ENCODE results near the gene TAF5L. TPM values are rescaled to one million over a fixed set of nuclear protein-coding genes. Genes with fewer than 3 reads are reported as not detected.

Gene TAF5L
- total and polyA plus RNA-seq, 2 experiments from 2014 or later = 5.6 to 17.6 TPM

DNA sequence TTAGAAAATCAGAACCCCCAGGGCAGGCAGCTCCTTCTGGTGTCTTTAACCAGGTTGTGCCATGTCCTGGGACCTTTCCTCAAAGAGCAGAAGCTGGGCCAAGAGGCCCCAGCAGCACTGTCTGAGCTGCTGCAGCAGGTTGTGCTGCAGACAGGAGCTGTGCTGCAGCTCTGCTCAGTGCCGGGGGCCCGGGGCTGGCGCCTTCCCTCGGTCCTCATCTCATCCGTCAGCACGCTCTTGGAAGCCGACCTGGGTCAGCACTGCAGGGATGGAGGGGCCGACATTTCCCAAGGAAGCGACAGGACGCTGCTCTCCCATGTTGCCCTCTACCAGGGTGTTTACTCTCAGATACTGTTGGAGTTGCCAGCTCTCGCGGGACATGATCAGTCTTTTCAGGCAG, 11.8 kb upstream of the TAF5L start:
- Histone ChIP-seq H3K27ac (ENCODE audit: low read depth) (no peak overlapping the region), H3K4me2 (no peak overlapping the region), H2AFZ (no peak overlapping the region), H3K27me3 (ENCODE audit: insufficient read depth) (no peaks in the 10 kb centered on the region), H3K4me3 (no peak overlapping the region), H3K4me1 (ENCODE audit: insufficient read depth) (no peaks in the 10 kb centered on the region), H3K79me2 (replicated peaks; ENCODE audit: insufficient read depth) (peaks cover 87% of the 10 kb centered on the region), H3F3A (replicated peaks; ENCODE audit: low read depth) (no peaks in the 10 kb centered on the region), H4K20me1 (replicated peaks; ENCODE audit: insufficient read depth) (peaks cover 22% of the 10 kb centered on the region), H3K36me3 (ENCODE audit: insufficient read depth) (peaks cover 24% of the 10 kb centered on the region), H3K9me2 (ENCODE audit: insufficient read depth) (no peaks in the 10 kb centered on the region)
- Mint-ChIP-seq H3K9me3 (no peaks in the 10 kb centered on the region), H3K27ac (no peak overlapping the region), H3K36me3 (ENCODE audit: low read depth) (peaks cover 70% of the 10 kb centered on the region), H3K4me1 (no peaks in the 10 kb centered on the region), H3K27me3 (ENCODE audit: insufficient read depth, low read depth, poor library complexity) (peaks cover 1% of the 10 kb centered on the region), H3K4me3 (no peak overlapping the region)
- no peak for ATAC-seq
- TF ChIP-seq JUNB (IDR thresholded peaks at IDR 0.05; ENCODE audit: unreplicated experiment) (no peak), CREB1 (CRISPR knock-in tag; IDR thresholded peaks at IDR 0.05; ENCODE audit: low read depth) (no peak), STAT1 (IDR thresholded peaks at IDR 0.05; ENCODE audit: unreplicated experiment) (no peak), ZNF114 (CRISPR knock-in tag; IDR thresholded peaks at IDR 0.05) (no peak), POLR2AphosphoS5 (IDR thresholded peaks at IDR 0.05; ENCODE audit: low read depth) (no peak), NANOG (IDR thresholded peaks at IDR 0.05; ENCODE audit: borderline replicate concordance) (no peak), EZH2 (IDR thresholded peaks at IDR 0.05; ENCODE audit: low read depth, unreplicated experiment) (no peak), EZH2phosphoT487 (IDR thresholded peaks at IDR 0.05; ENCODE audit: unreplicated experiment) (no peak), ZNF331 (CRISPR knock-in tag; IDR thresholded peaks at IDR 0.05; ENCODE audit: low read depth) (no peak)
- TF ChIP-seq, protein P1, sequence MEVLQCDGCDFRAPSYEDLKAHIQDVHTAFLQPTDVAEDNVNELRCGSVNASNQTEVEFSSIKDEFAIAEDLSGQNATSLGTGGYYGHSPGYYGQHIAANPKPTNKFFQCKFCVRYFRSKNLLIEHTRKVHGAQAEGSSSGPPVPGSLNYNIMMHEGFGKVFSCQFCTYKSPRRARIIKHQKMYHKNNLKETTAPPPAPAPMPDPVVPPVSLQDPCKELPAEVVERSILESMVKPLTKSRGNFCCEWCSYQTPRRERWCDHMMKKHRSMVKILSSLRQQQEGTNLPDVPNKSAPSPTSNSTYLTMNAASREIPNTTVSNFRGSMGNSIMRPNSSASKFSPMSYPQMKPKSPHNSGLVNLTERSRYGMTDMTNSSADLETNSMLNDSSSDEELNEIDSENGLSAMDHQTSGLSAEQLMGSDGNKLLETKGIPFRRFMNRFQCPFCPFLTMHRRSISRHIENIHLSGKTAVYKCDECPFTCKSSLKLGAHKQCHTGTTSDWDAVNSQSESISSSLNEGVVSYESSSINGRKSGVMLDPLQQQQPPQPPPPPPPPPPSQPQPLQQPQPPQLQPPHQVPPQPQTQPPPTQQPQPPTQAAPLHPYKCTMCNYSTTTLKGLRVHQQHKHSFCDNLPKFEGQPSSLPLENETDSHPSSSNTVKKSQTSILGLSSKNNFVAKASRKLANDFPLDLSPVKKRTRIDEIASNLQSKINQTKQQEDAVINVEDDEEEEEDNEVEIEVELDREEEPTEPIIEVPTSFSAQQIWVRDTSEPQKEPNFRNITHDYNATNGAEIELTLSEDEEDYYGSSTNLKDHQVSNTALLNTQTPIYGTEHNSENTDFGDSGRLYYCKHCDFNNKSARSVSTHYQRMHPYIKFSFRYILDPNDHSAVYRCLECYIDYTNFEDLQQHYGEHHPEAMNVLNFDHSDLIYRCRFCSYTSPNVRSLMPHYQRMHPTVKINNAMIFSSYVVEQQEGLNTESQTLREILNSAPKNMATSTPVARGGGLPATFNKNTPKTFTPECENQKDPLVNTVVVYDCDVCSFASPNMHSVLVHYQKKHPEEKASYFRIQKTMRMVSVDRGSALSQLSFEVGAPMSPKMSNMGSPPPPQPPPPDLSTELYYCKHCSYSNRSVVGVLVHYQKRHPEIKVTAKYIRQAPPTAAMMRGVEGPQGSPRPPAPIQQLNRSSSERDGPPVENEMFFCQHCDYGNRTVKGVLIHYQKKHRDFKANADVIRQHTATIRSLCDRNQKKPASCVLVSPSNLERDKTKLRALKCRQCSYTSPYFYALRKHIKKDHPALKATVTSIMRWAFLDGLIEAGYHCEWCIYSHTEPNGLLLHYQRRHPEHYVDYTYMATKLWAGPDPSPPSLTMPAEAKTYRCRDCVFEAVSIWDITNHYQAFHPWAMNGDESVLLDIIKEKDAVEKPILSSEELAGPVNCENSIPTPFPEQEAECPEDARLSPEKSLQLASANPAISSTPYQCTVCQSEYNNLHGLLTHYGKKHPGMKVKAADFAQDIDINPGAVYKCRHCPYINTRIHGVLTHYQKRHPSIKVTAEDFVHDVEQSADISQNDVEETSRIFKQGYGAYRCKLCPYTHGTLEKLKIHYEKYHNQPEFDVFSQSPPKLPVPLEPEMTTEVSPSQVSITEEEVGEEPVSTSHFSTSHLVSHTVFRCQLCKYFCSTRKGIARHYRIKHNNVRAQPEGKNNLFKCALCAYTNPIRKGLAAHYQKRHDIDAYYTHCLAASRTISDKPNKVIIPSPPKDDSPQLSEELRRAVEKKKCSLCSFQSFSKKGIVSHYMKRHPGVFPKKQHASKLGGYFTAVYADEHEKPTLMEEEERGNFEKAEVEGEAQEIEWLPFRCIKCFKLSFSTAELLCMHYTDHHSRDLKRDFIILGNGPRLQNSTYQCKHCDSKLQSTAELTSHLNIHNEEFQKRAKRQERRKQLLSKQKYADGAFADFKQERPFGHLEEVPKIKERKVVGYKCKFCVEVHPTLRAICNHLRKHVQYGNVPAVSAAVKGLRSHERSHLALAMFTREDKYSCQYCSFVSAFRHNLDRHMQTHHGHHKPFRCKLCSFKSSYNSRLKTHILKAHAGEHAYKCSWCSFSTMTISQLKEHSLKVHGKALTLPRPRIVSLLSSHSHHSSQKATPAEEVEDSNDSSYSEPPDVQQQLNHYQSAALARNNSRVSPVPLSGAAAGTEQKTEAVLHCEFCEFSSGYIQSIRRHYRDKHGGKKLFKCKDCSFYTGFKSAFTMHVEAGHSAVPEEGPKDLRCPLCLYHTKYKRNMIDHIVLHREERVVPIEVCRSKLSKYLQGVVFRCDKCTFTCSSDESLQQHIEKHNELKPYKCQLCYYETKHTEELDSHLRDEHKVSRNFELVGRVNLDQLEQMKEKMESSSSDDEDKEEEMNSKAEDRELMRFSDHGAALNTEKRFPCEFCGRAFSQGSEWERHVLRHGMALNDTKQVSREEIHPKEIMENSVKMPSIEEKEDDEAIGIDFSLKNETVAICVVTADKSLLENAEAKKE (CRISPR knock-in tag; IDR thresholded peaks at IDR 0.05) = no peak
- TF ChIP-seq, protein P2, sequence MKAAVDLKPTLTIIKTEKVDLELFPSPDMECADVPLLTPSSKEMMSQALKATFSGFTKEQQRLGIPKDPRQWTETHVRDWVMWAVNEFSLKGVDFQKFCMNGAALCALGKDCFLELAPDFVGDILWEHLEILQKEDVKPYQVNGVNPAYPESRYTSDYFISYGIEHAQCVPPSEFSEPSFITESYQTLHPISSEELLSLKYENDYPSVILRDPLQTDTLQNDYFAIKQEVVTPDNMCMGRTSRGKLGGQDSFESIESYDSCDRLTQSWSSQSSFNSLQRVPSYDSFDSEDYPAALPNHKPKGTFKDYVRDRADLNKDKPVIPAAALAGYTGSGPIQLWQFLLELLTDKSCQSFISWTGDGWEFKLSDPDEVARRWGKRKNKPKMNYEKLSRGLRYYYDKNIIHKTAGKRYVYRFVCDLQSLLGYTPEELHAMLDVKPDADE (IDR thresholded peaks at IDR 0.05) = no peak
- TF ChIP-seq, protein P3, sequence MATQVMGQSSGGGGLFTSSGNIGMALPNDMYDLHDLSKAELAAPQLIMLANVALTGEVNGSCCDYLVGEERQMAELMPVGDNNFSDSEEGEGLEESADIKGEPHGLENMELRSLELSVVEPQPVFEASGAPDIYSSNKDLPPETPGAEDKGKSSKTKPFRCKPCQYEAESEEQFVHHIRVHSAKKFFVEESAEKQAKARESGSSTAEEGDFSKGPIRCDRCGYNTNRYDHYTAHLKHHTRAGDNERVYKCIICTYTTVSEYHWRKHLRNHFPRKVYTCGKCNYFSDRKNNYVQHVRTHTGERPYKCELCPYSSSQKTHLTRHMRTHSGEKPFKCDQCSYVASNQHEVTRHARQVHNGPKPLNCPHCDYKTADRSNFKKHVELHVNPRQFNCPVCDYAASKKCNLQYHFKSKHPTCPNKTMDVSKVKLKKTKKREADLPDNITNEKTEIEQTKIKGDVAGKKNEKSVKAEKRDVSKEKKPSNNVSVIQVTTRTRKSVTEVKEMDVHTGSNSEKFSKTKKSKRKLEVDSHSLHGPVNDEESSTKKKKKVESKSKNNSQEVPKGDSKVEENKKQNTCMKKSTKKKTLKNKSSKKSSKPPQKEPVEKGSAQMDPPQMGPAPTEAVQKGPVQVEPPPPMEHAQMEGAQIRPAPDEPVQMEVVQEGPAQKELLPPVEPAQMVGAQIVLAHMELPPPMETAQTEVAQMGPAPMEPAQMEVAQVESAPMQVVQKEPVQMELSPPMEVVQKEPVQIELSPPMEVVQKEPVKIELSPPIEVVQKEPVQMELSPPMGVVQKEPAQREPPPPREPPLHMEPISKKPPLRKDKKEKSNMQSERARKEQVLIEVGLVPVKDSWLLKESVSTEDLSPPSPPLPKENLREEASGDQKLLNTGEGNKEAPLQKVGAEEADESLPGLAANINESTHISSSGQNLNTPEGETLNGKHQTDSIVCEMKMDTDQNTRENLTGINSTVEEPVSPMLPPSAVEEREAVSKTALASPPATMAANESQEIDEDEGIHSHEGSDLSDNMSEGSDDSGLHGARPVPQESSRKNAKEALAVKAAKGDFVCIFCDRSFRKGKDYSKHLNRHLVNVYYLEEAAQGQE (IDR thresholded peaks at IDR 0.05; ENCODE audit: unreplicated experiment) = no peak
- TF ChIP-seq, protein P4, sequence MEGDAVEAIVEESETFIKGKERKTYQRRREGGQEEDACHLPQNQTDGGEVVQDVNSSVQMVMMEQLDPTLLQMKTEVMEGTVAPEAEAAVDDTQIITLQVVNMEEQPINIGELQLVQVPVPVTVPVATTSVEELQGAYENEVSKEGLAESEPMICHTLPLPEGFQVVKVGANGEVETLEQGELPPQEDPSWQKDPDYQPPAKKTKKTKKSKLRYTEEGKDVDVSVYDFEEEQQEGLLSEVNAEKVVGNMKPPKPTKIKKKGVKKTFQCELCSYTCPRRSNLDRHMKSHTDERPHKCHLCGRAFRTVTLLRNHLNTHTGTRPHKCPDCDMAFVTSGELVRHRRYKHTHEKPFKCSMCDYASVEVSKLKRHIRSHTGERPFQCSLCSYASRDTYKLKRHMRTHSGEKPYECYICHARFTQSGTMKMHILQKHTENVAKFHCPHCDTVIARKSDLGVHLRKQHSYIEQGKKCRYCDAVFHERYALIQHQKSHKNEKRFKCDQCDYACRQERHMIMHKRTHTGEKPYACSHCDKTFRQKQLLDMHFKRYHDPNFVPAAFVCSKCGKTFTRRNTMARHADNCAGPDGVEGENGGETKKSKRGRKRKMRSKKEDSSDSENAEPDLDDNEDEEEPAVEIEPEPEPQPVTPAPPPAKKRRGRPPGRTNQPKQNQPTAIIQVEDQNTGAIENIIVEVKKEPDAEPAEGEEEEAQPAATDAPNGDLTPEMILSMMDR (conservative IDR thresholded peaks at IDR 0.05; ENCODE audit: low read depth in 2 of 2) = no peak
- DNase-seq (ENCODE audit: low spot score) = no peak

All from GM23338 (cell line).